GM13977 (cell line): ENCODE results near the gene HSD17B13.
"Not testable (repeated sequence)": the region's sequence is repeated elsewhere in the genome, so short reads cannot be mapped to it uniquely, and the experiment has no call there.

Experiments
- DNase-seq: peaks from one replicate; pipeline ENCODE4 v3.0.0; 2012; ENCODE audit warnings: low spot score
- in situ Hi-C: fragments of 300-500 bp; cut with MboI; formaldehyde crosslinking; loops from one replicate; pipeline ENCODE4 v1.12.0; 2022; ENCODE audit warnings: low sequenced_read_pairs, low pct_unique_long_range_greater_than_20kb, mixed read lengths, inconsistent platforms; ENCODE audit not compliant: unreplicated experiment
- TF ChIP-seq, protein P1 (sequence below): IDR thresholded peaks from 2 replicates; pipeline ENCODE4 v1.5.1; 2012; ENCODE audit warnings: mild to moderate bottlenecking, control low read depth; ENCODE audit not compliant: insufficient read depth; ENCODE audit errors: extremely low read depth, missing control alignments

HSD17B13 gene

DNA sequence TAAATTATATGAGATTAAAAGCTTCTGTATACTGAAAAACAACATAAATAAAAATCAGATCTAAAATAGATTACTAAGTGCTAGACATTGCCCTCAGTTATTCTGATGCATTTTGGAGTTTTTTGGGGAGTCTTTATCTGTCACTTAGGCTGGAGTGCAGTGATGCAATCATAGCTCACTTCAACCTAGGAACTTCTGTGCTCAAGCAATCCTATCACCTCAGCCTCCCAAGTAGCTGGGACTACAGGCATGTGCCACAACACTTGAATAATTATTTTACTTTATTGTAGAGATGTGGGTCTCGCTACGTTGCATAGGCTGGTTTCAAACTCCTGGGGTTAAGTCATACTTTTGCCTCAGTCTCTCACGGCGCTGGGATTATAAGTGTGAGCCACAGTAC, 36.6 kb upstream of the HSD17B13 start:
- no peak for DNase-seq
- in situ Hi-C loops = loop anchor here (25.0 kb wide), 1 partner anchor 478 kb away; the partner anchor contains the start of gene MEPE
- TF ChIP-seq, protein P1, sequence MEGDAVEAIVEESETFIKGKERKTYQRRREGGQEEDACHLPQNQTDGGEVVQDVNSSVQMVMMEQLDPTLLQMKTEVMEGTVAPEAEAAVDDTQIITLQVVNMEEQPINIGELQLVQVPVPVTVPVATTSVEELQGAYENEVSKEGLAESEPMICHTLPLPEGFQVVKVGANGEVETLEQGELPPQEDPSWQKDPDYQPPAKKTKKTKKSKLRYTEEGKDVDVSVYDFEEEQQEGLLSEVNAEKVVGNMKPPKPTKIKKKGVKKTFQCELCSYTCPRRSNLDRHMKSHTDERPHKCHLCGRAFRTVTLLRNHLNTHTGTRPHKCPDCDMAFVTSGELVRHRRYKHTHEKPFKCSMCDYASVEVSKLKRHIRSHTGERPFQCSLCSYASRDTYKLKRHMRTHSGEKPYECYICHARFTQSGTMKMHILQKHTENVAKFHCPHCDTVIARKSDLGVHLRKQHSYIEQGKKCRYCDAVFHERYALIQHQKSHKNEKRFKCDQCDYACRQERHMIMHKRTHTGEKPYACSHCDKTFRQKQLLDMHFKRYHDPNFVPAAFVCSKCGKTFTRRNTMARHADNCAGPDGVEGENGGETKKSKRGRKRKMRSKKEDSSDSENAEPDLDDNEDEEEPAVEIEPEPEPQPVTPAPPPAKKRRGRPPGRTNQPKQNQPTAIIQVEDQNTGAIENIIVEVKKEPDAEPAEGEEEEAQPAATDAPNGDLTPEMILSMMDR = no peak

DNA sequence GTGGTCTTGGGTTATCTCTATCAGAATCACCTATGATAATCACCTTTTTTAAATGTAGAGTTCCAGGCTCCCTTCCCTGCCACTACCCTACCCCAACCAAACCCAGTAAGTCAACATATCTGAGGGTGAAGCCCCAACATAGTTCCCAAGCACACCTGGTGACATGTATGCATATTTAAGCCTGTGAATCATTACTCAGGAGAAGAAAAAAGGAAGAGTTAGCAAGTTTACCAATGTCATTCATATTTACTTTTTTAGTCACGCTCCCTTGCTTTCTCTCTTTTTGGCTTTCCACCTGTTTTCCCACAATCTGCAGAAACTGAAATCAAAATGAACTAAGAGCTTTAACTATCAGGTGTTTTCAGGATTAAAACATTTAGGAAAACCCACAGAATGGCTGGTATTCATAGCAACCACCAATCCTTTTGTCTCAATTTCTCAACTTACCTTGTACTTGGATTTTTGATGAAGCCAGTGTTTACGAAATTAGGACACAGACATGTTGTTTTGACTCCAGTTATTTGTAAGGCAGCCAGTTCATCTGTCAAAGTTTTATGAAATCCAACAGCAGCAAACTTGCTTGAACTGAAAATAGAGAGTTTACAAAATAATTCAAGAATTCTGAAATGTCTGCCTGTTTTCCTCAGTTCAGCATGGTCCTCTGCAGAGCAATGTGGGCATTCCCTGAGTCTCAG, 34.3 kb upstream of the HSD17B13 start:
- TF ChIP-seq, protein P1 = no peak
- no peak for DNase-seq
- in situ Hi-C loops = loop anchor here (25.0 kb wide), 1 partner anchor 480 kb away; the partner anchor contains the start of gene MEPE

DNA sequence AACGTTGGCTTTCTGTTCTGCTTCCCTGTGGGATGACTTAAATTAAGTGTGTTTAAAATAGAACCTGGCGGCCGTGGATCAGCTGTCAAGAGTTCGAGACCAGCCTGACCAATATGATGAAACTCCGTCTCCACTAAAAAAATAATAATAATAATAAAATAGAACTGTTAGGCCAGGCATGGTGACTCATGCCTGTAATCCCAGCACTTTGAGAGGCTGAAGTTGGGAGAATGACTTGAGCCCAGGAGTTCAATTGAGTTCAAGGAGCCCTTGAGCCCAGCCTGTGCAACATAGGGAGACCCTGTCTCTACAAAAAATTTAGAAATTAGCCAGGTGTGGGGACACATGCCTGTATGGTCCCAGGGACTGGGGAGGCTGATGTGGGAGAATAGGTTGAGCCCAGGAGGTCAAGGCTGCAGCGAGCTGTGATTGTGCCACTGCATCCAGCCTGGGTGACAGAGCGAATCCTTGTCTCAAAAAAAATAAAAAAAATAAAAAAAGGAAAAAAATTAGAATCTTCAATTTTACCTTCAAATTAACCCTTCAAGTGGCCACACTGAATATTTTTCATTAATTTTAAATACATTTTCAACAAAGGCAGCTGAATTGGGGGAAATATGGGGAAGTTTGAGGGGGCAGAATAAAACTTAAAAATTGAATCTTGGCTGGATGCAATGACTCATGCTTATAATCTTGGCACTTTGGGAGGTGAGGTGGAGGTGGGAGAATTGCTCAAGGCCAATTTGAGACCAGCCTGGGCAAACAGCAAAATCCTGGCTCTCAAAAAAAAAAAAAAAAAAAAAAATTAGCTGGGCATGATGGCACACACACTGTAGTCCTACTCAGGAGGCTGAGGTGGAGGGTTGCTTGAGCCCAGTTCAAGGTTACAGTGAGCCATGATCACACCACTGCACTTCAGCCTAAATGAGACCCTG, 31.8 kb upstream of the HSD17B13 start:
- in situ Hi-C loops = loop anchor here (25.0 kb wide), 1 partner anchor 483 kb away; the partner anchor contains the start of gene MEPE
- TF ChIP-seq, protein P1 = no peak
- no peak for DNase-seq

DNA sequence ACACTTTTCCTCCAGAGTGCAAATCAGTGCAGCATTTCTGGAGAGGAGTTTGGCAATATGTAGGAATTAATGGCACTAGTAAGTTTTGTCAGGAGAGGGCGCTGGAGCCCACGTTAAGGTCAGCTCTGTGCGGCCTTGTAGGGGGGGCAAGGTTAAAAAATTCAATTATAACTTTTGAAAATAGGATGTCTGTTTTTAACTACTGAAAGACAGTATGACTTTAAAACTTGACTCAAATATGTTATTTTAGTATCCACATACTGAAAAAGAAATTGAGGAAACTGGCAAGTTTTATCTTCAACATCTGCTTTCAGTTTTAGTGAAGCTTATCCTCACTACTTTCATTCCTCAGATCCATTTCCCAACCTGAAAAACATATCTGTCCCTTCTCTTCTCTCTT, 30.9 kb upstream of the HSD17B13 start:
- TF ChIP-seq, protein P1 = peak; percentile 71
- DNase-seq = peak; percentile 41
- in situ Hi-C loops = loop anchor here (25.0 kb wide), 1 partner anchor 484 kb away; the partner anchor contains the start of gene MEPE

DNA sequence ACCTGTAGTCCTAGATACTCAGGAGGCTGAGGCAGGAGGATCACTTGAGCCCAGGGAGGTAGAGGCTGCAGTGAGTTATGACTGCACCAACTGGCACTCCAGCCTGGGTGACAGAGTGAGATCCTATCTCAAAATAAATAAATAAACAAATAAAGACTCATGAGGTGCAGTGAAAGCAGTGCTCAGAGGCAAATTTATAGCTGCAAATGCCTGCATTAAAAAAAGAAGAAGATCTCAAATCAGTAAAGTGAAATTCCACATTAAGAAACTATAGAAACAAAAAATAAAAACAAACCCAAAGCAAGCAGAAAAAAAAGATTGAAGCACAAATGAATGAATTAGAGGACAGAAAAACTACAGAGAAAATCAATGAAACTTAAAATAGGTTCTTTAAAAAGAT, 22.5 kb upstream of the HSD17B13 start:
- TF ChIP-seq, protein P1 = no peak
- in situ Hi-C loops = no loop called here
- no peak for DNase-seq

DNA sequence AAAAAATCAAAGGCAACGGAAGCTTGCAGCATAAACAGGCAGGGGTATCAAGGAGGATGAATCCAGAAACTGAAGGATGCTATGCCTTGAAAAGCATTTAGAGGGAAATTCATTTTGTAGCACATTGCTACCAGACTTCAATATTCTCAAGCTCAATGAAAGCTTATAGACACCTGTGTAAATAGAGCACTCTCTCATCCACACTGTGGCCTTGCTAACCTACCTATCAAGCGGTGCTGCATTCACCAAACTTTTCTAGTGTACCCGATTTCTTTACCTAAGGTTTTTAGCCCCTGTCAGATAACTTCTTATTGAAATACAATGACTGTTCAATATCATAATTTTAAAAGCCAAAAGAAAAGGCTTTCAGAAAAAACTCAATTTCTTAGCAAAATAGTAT, 20.2 kb upstream of the HSD17B13 start:
- TF ChIP-seq, protein P1 = no peak
- in situ Hi-C loops = no loop called here
- no peak for DNase-seq

DNA sequence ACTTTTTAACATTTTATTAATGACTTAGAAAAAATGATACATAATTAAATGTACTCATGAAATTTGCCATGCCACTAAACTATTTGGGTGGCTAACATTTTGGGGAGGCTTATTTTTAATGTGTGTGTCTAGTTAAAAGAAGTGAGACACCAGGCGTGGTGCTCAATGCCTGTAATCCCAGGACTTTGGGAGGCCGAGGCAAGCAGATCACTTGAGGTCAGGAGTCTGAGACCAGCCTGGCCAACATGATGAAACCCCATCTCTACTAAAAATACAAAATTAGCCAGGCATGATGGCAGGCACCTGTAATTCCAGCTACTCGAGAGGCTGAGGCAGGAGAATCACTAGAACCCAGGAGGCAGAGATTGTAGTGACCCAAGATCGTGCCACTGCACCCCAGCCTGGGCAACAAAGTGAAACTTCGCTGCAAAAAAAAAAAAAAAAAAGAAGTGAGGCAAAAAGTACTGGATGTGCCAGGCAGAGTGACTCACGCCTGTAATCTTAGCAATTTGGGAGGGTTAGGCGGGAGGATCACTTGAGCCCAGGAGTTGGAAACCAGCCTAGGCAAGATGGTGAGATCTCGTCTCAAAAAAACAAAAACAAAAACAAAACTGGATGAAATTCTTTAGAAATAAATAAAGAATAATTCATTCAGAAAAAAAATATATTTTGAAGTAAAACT, 19.4 kb upstream of the HSD17B13 start:
- in situ Hi-C loops, DNase-seq: not testable (repeated sequence)
